GM18508 (cell line): ENCODE data around the gene PRR14L.

ENCODE experiments used
- ATAC-seq: cut with Tn5 transposase; IDR thresholded peaks from one replicate; pipeline ENCODE4 v1.9.1; 2021; ENCODE audit warnings: moderate number of reproducible peaks; ENCODE audit not compliant: insufficient read depth, unreplicated experiment

The PRR14L gene

DNA sequence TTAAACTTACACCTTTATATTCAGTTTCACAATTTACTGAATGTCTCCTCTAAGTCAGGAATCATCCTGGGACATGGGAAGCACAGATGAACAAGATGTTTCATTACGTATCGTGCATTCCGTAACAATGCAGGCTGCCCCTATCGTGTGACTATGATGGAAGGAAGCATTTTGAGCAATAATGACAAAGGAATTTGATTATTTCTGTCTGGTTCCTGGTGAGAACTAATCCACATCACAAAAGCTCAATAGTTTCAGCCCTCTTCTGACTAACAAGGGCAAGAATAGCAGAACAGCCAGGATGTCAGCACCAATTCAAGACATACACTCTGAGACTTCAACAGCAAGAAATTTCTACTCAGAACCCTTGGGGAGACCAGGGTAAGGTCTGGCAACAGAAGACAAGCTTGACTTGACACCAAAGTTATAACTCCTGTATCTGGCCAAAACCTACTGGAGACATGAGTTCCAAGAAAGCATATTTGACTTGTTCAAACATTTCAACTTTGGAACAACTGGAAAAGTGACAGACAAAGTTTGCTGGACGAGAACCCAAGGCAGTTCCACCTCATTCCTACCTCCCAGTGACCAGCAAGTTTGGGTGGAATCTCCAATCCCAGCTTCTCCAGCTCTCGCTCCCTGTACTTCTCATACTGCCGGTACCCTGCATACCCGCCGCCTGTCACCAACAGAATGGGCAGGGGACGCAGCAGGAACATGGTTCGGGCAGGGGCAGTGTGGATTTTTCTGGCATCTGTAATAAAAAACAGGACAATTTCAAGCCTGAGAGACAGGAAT is 102.2 kb downstream of the PRR14L start:
- no peak for ATAC-seq

DNA sequence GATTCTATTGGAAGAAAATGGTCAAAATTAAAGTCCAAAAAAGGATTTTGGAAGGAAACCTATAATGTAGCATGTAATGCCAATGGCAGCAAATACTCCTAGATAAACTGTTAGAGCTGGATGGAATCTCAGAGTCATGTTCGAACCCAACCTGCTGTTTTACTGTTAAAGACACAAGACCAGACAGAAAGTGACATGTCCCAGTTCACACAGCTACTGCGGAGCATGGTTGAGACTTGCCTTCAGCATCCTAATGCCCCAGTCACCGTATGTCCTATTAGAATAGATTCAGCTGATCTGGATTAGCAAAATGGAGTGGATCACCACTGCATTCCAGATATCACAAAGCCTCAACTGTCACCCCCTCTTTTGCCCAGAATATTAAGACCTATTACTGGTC is 102.9 kb downstream of the PRR14L start:
- ATAC-seq, result no peak

DNA sequence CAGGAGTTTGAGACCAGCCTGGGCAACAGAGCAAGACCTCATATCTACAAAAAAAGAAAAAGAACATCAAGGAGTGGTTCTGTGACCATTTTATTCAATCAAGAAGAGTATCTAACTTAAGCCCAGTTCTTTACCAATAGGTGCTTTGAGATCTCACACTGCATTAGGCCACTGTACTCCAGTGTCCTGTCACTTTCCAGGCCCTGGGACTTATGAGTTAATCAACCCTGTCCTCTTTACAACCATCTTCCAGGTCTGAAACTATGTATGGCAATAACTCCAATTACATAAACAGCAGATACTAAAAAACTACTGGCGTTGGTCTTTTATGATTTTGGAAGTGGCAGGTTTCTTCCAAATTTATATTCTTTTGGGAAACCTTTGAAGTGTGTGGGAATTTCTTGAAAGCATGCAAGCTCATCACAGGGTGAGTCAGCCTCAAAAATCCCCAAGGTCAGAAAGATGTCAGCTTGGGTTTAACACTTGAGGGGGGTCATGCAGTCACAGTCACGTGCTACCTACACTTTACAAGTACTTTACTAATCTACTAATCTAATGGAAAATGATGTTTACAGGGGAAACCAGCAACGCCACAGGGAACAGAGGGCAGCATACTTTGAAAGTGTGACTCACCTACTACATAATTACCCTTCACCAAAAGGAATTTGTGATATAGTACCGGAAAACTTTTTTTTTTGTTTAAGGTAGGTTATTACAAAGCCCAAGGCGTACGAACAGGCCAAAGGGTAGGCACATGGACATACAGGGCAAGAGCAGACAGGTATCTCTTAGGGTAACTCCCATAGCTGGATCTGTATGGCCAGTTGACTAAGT is 103.5 kb downstream of the PRR14L start:
- ATAC-seq, result no peak

DNA sequence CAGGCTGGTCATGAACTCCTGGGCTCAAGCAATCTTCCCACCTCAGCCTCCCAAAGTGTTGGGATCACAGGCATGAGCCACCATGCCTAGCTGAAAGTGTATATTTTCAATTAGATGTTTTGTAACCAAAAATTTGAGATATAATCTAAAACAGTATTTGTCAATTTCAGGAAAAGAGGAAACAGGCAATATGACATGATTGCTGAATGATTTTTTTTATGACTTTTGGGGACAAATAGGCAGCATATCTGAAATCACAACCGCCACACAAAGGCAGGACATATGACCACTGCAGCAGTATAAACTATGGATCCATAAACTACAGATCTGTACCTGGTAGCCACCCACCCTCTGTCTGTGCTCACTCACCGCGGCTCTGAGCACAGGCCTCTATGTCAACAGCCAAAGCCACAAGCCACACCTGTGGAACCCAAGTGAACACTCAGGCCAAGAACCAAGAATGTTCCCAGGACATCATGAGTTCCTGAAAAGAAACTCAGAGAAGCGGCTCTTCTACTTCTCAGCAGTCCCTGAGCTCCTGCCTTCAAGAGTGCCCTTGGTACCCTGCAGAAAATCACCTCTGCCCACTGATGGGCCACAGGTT is 110.4 kb downstream of the PRR14L start:
- ATAC-seq, result no peak

DNA sequence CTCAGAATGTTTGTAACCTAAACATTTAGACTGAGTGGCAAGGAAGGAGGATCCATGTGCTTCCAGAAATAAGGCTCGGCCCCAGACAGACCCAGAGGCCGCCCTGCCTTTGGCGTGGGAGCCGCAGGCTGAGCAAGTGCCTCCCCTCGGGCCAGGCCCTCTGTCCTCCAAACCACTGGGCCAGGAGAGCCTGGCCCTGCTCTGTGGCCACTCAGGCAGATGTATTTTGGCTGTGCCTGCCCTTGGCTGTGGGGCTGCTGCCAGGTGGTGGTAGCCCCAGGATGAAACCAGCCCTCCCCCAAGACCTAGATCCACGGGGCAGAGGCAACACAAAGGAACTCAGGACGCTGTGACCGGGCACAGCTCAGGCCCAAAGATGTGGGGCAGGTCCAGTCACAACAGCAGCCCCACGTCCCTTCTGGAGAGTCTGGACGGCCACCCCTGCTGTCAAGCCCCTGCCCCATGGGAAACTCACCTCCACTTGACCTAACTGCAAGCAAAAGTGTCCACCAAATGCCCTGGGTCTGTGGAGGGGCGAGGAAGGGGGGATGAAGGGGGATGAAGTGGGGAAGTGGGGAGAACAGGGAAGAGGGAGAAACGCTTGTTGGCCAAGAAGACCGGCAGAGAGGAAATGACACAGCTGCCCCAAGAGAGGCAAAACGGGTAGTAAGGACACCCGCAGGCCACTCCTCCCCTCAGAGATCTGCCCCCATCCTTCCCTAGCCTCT is 111.9 kb downstream of the PRR14L start:
- ATAC-seq, result no peak

DNA sequence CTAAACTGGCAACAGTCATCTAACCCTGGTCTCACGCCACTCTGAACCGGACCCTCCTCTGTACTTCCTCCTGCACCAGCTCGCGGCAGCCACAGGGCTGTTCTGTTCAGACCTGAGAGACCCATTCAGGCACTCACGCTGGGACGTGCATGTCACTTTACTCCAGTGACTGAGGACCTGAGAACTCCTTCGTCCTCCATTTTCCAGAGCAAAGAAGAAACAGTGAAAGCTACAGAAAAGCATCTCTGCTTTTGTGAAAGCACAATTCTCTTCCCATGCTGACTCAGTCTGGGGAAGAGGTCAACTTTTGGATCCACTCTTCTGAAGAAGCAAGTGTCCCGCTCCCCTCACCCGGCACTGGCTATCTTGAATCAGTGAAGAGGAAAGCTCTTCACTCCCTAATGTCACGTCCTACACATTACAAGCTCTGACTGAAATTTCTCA is 112.5 kb downstream of the PRR14L start:
- no peak for ATAC-seq

DNA sequence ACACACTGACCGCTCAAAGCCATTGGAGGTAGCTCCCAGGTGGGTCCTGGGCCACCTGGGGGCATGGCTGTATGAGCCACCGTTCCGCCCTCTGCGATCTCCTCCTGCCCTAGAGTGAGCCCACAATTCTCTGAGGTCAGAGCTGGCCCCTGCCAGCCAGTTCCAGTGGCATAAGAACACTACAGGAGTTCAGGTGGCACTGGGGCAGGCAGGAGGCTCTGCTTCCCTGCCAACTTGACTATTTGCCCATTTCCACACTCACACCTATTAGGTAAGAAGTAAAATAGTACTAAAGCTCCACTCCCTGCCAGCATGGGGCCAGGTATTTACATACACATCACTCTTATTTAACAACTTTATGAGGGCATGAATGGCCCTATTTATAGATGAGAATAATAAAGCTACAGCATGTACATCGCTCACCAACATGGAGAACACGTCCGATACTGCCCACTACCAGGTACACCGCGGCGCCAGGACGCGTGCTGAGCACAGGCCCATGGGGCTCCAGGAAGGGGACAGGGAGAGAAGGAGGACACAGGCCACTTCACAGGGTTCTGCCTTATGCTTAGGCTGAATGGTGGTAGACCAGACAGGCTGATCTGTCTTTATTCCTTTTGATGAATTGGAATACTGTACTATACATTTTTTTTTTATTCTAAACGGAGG is 114.2 kb downstream of the PRR14L start:
- no peak for ATAC-seq

DNA sequence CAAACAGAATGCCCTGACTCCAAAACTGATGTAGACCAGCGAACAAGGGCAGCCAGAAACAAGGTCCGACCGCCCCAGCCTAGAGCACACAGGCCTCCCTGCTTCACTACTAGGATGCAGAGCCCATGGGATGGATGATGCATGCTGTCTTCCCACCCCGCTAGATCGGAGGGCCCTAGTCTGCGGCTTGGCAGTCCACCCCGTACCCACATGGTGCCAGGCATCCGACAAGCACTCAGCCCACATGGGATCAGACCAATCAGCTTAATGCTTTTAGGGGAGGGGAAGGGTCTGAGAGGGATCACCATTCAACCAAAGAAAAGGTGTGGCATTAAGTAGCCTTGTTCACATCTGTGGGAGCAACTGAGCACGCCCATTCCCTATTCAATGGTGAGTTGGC is 118.5 kb downstream of the PRR14L start:
- ATAC-seq, result no peak
